Measurements from ENCODE around the gene ADAMTS12. TPM values are rescaled to one million over a fixed set of nuclear protein-coding genes. Genes with fewer than 3 reads are reported as not detected.

The ADAMTS12 gene
- polyA plus RNA-seq, 3 donors: not detected

GRCh38 chr5:33852319-33852718 lies 39.5 kb downstream of the ADAMTS12 start:
- Mint-ChIP-seq H3K4me3 (no peak overlapping the region), H3K27me3 (ENCODE audit: low read depth in 3 of 3) (peaks cover 0 to 2% (median 1%) of the 10 kb centered on the region in 3 donors), H3K36me3 (no peaks in the 10 kb centered on the region), H3K4me1 (peaks cover 4% of the 10 kb centered on the region), H3K27ac (no peak overlapping the region), H3K9me3 (peaks cover 0 to 3% (median 0%) of the 10 kb centered on the region in 7 donors)
- no peak overlapping the region for H3K9ac ChIP-seq (ENCODE audit: insufficient read depth, low read length, poor library complexity, severe bottlenecking)
- no peaks in the 10 kb centered on the region for H3K27me3 ChIP-seq (ENCODE audit: control insufficient read depth in 2 of 2, insufficient read depth in 2 of 2, low read length in 2 of 2)
- 100% methylated on average over 1 of the region's 5 CpGs for WGBS (ENCODE audit: insufficient coverage)
- H3K79me2 ChIP-seq (ENCODE audit: insufficient read depth, low read length): no peaks in the 10 kb centered on the region
- TF ChIP-seq, protein P1, sequence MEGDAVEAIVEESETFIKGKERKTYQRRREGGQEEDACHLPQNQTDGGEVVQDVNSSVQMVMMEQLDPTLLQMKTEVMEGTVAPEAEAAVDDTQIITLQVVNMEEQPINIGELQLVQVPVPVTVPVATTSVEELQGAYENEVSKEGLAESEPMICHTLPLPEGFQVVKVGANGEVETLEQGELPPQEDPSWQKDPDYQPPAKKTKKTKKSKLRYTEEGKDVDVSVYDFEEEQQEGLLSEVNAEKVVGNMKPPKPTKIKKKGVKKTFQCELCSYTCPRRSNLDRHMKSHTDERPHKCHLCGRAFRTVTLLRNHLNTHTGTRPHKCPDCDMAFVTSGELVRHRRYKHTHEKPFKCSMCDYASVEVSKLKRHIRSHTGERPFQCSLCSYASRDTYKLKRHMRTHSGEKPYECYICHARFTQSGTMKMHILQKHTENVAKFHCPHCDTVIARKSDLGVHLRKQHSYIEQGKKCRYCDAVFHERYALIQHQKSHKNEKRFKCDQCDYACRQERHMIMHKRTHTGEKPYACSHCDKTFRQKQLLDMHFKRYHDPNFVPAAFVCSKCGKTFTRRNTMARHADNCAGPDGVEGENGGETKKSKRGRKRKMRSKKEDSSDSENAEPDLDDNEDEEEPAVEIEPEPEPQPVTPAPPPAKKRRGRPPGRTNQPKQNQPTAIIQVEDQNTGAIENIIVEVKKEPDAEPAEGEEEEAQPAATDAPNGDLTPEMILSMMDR (IDR thresholded peaks at IDR 0.05): no peak
- no peaks in the 10 kb centered on the region for H4K20me1 ChIP-seq (ENCODE audit: insufficient read depth, low read length)
- no peak overlapping the region for H3K27ac ChIP-seq (ENCODE audit: low read depth in 1 of 2, low read length in 2 of 2)
- no peaks in the 10 kb centered on the region for H3K4me1 ChIP-seq (ENCODE audit: control insufficient read depth in 1 of 2, insufficient read depth in 2 of 2, low read length in 2 of 2)
- no peaks in the 10 kb centered on the region for H3K36me3 ChIP-seq (replicated peaks in 1 of 2; ENCODE audit: control insufficient read depth in 1 of 2, insufficient read depth in 2 of 2, low read length in 2 of 2)
- no peak overlapping the region for H2AFZ ChIP-seq (ENCODE audit: insufficient read depth, low read depth, low read length, poor library complexity, severe bottlenecking)
- H3K4me3 ChIP-seq (replicated peaks in 1 of 3; ENCODE audit: low read depth in 2 of 3, low read length in 3 of 3): no peak overlapping the region
- H3K9me3 ChIP-seq (replicated peaks in 1 of 2; ENCODE audit: control insufficient read depth in 1 of 2, insufficient read depth in 1 of 2, low read length in 2 of 2): no peaks in the 10 kb centered on the region
- DNase-seq: no peak
- intact Hi-C loops (cut with micrococcal nuclease): no loop called here
- H3K4me2 ChIP-seq (replicated peaks; ENCODE audit: extremely low read depth, low read length, poor library complexity, severe bottlenecking): no peak overlapping the region

DNA sequence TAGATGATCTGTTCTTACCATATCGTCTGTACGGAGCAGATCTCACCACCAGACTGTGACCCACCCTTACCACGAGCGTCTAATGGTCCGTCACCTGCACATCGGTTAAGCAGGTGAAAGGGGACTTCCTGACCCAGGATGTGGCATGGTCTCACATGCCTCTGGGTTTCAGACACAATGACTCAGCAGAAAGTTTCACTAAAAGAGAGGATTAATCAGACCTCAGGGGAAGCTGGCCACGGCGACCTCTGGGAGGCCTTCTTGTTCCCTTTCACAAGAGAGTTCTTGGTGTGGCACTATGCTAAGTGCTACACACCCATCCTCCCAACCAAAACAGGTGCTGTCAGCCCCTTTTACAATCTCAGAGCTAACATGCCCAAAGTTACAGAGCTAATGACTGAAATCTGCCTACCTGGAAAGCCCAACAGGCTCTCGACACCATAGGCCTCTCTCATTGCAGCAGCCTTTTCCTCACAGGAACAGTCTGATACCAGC lies 41.6 kb downstream of the ADAMTS12 start:
- Mint-ChIP-seq H3K27me3 (ENCODE audit: low read depth in 3 of 3) (peaks cover 1 to 2% (median 2%) of the 10 kb centered on the region in 3 donors), H3K4me3 (no peak overlapping the region), H3K27ac (no peak overlapping the region), H3K4me1 (peaks cover 4% of the 10 kb centered on the region), H3K36me3 (no peaks in the 10 kb centered on the region), H3K9me3 (no peaks in the 10 kb centered on the region)
- Histone ChIP-seq H3K9ac (ENCODE audit: insufficient read depth, low read length, poor library complexity, severe bottlenecking) (no peak overlapping the region), H3K36me3 (replicated peaks in 1 of 2; ENCODE audit: control insufficient read depth in 1 of 2, insufficient read depth in 2 of 2, low read length in 2 of 2) (no peaks in the 10 kb centered on the region), H3K9me3 (replicated peaks in 1 of 2; ENCODE audit: control insufficient read depth in 1 of 2, insufficient read depth in 1 of 2, low read length in 2 of 2) (no peaks in the 10 kb centered on the region), H3K4me3 (replicated peaks in 1 of 3; ENCODE audit: low read depth in 2 of 3, low read length in 3 of 3) (no peak overlapping the region), H3K27ac (ENCODE audit: low read depth in 1 of 2, low read length in 2 of 2) (no peak overlapping the region), H3K79me2 (ENCODE audit: insufficient read depth, low read length) (no peaks in the 10 kb centered on the region), H2AFZ (ENCODE audit: insufficient read depth, low read depth, low read length, poor library complexity, severe bottlenecking) (no peak overlapping the region), H3K4me2 (replicated peaks; ENCODE audit: extremely low read depth, low read length, poor library complexity, severe bottlenecking) (no peak overlapping the region), H3K27me3 (ENCODE audit: control insufficient read depth in 2 of 2, insufficient read depth in 2 of 2, low read length in 2 of 2) (no peaks in the 10 kb centered on the region), H3K4me1 (ENCODE audit: control insufficient read depth in 1 of 2, insufficient read depth in 2 of 2, low read length in 2 of 2) (no peaks in the 10 kb centered on the region), H4K20me1 (ENCODE audit: insufficient read depth, low read length) (no peaks in the 10 kb centered on the region)
- 3% methylated on average over 5 of the region's 9 CpGs for WGBS (ENCODE audit: insufficient coverage)
- intact Hi-C loops (cut with micrococcal nuclease): no loop called here
- no peak for DNase-seq
- TF ChIP-seq, protein P1 (IDR thresholded peaks at IDR 0.05): no peak

Data from CD14-positive monocyte (primary cell).